WERI-Rb-1 (cell line): ENCODE data around the gene SFXN2.
A peak's percentile ranks its signal among the peaks of the same experiment; 100 is the strongest.

Experiments used
- DNase-seq: peaks from one replicate; pipeline ENCODE4 v3.0.0-alpha.2; 2020
- H3K27ac ChIP-seq: fragments of 250-450 bp; sonication (Bioruptor Pico); 2 replicates; pipeline ENCODE4 v1.5.1; 2020; ENCODE audit warnings: mild to moderate bottlenecking, moderate library complexity
- H3K27me3 ChIP-seq: fragments of 250-450 bp; sonication (Bioruptor Pico); 2 replicates; pipeline ENCODE4 v1.5.1; 2021; ENCODE audit warnings: mild to moderate bottlenecking, low read depth, moderate library complexity; ENCODE audit not compliant: insufficient read depth, severe bottlenecking
- H3K36me3 ChIP-seq: fragments of 250-450 bp; sonication (Bioruptor Pico); 2 replicates; pipeline ENCODE4 v1.5.1; 2020; ENCODE audit warnings: mild to moderate bottlenecking, moderate library complexity
- H3K4me3 ChIP-seq: 2 replicates; pipeline ENCODE4 v1.5.1; 2011; ENCODE audit warnings: low read depth, mild to moderate bottlenecking, control low read depth, low read length
- H3K9me3 ChIP-seq: fragments of 250-450 bp; sonication (Bioruptor Pico); 2 replicates; pipeline ENCODE4 v1.5.1; 2021; ENCODE audit warnings: mild to moderate bottlenecking, moderate library complexity; ENCODE audit not compliant: severe bottlenecking
- CTCF ChIP-seq: IDR thresholded peaks from 2 replicates; pipeline ENCODE4 v1.5.1; 2011; ENCODE audit warnings: low read depth, mild to moderate bottlenecking, control low read depth, inconsistent platforms, low read length

Gene SFXN2

GRCh38 chr10:102776779-102777456 lies 62.5 kb downstream of the SFXN2 start:
- no peak for TF ChIP-seq CTCF
- DNase-seq = peak; percentile 65
- Histone ChIP-seq H3K9me3 (peaks cover 2% of the 10 kb centered on the region), H3K27ac (peak overlapping the region; percentile 66; the same call in 1 of the 2 replicates), H3K36me3 (no peaks in the 10 kb centered on the region), H3K4me3 (no peak overlapping the region), H3K27me3 (no peaks in the 10 kb centered on the region)

GRCh38 chr10:102777711-102778453 lies 63.4 kb downstream of the SFXN2 start:
- H3K36me3 ChIP-seq = no peaks in the 10 kb centered on the region
- TF ChIP-seq CTCF = no peak
- peak overlapping the region; percentile 5; the same call in 1 of the 2 replicates for H3K4me3 ChIP-seq
- peak overlapping the region; percentile 66 for H3K27ac ChIP-seq
- no peaks in the 10 kb centered on the region for H3K27me3 ChIP-seq
- peaks cover 2% of the 10 kb centered on the region for H3K9me3 ChIP-seq
- DNase-seq = peak; percentile 69

GRCh38 chr10:102778781-102779180 lies 64.3 kb downstream of the SFXN2 start:
- no peak for TF ChIP-seq CTCF
- Histone ChIP-seq H3K27me3 (no peaks in the 10 kb centered on the region), H3K36me3 (no peaks in the 10 kb centered on the region), H3K9me3 (peaks cover 2% of the 10 kb centered on the region), H3K27ac (peak overlapping the region; percentile 66), H3K4me3 (no peak overlapping the region)
- no peak for DNase-seq

GRCh38 chr10:102779680-102780526 lies 65.5 kb downstream of the SFXN2 start:
- H3K4me3 ChIP-seq = no peak overlapping the region
- no peaks in the 10 kb centered on the region for H3K27me3 ChIP-seq
- DNase-seq = no peak
- no peaks in the 10 kb centered on the region for H3K36me3 ChIP-seq
- H3K27ac ChIP-seq = peak overlapping the region; percentile 66
- peaks cover 2% of the 10 kb centered on the region for H3K9me3 ChIP-seq
- no peak for TF ChIP-seq CTCF

GRCh38 chr10:102780527-102780808 lies 66.0 kb downstream of the SFXN2 start:
- no peak overlapping the region; the same call in 1 of the 2 replicates for H3K27ac ChIP-seq

More at GRCh38 chr10:102780527-102780808, 66.0 kb downstream of the SFXN2 start:
- Histone ChIP-seq H3K9me3 (peaks cover 2% of the 10 kb centered on the region), H3K36me3 (no peaks in the 10 kb centered on the region), H3K27me3 (no peaks in the 10 kb centered on the region), H3K4me3 (no peak overlapping the region)
- DNase-seq = no peak
- TF ChIP-seq CTCF = no peak
